Loucy (cell line): Measurements from ENCODE around the gene FAM13A.

Experiments used
- H2AFZ ChIP-seq: fragments of 200-600 bp; sonication (generic); 2 replicates; pipeline ENCODE4 v1.6.0; 2016; ENCODE audit warnings: antibody characterized with exemption, mild to moderate bottlenecking, low read length, moderate library complexity
- H3F3A ChIP-seq: fragments of 200-600 bp; 2 replicates; pipeline ENCODE4 v1.6.0; 2016; ENCODE audit warnings: antibody characterized with exemption, low read depth, mild to moderate bottlenecking
- H3K27me3 ChIP-seq: fragments of 200-600 bp; sonication (generic); 2 replicates; pipeline ENCODE4 v1.6.1; 2014; ENCODE audit warnings: low read length, mild to moderate bottlenecking; ENCODE audit not compliant: insufficient read depth, poor library complexity, severe bottlenecking
- H3K36me3 ChIP-seq: fragments of 200-600 bp; sonication (generic); 2 replicates; pipeline ENCODE4 v1.6.1; 2016; ENCODE audit warnings: low read length; ENCODE audit not compliant: insufficient read depth
- H3K4me1 ChIP-seq: fragments of 200-600 bp; sonication (generic); 2 replicates; pipeline ENCODE4 v1.5.1; 2014; ENCODE audit warnings: low read length, mild to moderate bottlenecking; ENCODE audit not compliant: insufficient read depth, poor library complexity, severe bottlenecking
- H3K4me2 ChIP-seq: fragments of 200-600 bp; sonication (generic); 2 replicates; pipeline ENCODE4 v1.6.0; 2014; ENCODE audit warnings: antibody characterized with exemption, low read length, low read depth, mild to moderate bottlenecking; ENCODE audit not compliant: poor library complexity, severe bottlenecking
- H3K4me3 ChIP-seq: fragments of 200-600 bp; sonication (generic); 2 replicates; pipeline ENCODE4 v1.5.1; 2014; ENCODE audit warnings: low read length, mild to moderate bottlenecking, mixed read lengths; ENCODE audit not compliant: poor library complexity, severe bottlenecking
- H3K79me2 ChIP-seq: fragments of 200-600 bp; sonication (generic); 2 replicates; pipeline ENCODE4 v1.6.1; 2014; ENCODE audit warnings: low read length; ENCODE audit not compliant: insufficient read depth
- H3K9ac ChIP-seq: fragments of 200-600 bp; sonication (generic); 2 replicates; pipeline ENCODE4 v1.6.0; 2014; ENCODE audit warnings: mild to moderate bottlenecking, low read depth, low read length, moderate library complexity; ENCODE audit not compliant: poor library complexity, severe bottlenecking
- H3K9me2 ChIP-seq: fragments of 200-600 bp; sonication (generic); replicated peaks from 2 replicates; pipeline ENCODE4 v1.6.1; 2016; ENCODE audit warnings: low read depth, low read length, mixed read lengths
- H3K9me3 ChIP-seq: fragments of 200-600 bp; sonication (generic); 2 replicates; pipeline ENCODE4 v1.6.1; 2014; ENCODE audit warnings: mild to moderate bottlenecking, antibody characterized with exemption, low read length, low read depth; ENCODE audit not compliant: insufficient read depth
- H4K20me1 ChIP-seq: fragments of 200-600 bp; sonication (generic); 2 replicates; pipeline ENCODE4 v1.6.0; 2014; ENCODE audit warnings: antibody characterized with exemption, low read length, mild to moderate bottlenecking; ENCODE audit not compliant: insufficient read depth, poor library complexity, severe bottlenecking
- EZH2phosphoT487 ChIP-seq: fragments of 200-600 bp; IDR thresholded peaks from 2 replicates; pipeline ENCODE4 v1.6.1; 2018; ENCODE audit warnings: antibody characterized with exemption, mild to moderate bottlenecking, moderate library complexity, borderline replicate concordance
- TF ChIP-seq, protein P1 (sequence below): fragments of 200-600 bp; sonication (generic); conservative IDR thresholded peaks from 2 replicates; pipeline ENCODE4 v1.5.1; 2014; ENCODE audit warnings: mild to moderate bottlenecking, antibody characterized with exemption, low read length

FAM13A gene

GRCh38 chr4:89029591-89029990, 27.4 kb downstream of the FAM13A start:
- Histone ChIP-seq H3K27me3 (no peaks in the 10 kb centered on the region), H2AFZ (no peak overlapping the region), H3K4me2 (no peak overlapping the region), H3F3A (no peaks in the 10 kb centered on the region), H3K4me3 (no peak overlapping the region), H3K4me1 (no peaks in the 10 kb centered on the region), H3K79me2 (no peaks in the 10 kb centered on the region), H4K20me1 (no peaks in the 10 kb centered on the region), H3K9ac (no peak overlapping the region), H3K9me3 (no peaks in the 10 kb centered on the region), H3K9me2 (no peaks in the 10 kb centered on the region), H3K36me3 (no peaks in the 10 kb centered on the region)
- TF ChIP-seq EZH2phosphoT487: no peak
- TF ChIP-seq, protein P1, sequence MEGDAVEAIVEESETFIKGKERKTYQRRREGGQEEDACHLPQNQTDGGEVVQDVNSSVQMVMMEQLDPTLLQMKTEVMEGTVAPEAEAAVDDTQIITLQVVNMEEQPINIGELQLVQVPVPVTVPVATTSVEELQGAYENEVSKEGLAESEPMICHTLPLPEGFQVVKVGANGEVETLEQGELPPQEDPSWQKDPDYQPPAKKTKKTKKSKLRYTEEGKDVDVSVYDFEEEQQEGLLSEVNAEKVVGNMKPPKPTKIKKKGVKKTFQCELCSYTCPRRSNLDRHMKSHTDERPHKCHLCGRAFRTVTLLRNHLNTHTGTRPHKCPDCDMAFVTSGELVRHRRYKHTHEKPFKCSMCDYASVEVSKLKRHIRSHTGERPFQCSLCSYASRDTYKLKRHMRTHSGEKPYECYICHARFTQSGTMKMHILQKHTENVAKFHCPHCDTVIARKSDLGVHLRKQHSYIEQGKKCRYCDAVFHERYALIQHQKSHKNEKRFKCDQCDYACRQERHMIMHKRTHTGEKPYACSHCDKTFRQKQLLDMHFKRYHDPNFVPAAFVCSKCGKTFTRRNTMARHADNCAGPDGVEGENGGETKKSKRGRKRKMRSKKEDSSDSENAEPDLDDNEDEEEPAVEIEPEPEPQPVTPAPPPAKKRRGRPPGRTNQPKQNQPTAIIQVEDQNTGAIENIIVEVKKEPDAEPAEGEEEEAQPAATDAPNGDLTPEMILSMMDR: no peak

DNA sequence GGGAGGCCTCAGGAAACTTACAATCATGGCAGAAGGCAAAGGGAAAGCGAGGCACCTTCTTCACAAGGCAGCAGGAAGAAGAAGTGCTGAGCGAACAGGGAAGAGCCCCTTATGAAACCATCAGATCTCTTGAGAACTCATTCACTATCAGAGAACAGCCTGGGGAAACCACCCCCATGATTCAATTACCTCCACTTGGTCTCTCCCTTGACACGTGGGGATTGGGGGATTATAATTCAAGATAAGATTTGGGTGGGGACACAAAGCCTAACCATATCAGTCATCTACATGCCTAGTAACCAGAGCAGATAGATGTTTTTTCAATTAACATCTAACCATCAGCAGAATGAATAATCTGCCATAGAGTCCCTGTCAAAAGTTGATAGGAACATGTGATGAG, 30.4 kb downstream of the FAM13A start:
- Histone ChIP-seq H3K9ac (no peak overlapping the region), H3K79me2 (no peaks in the 10 kb centered on the region), H4K20me1 (no peaks in the 10 kb centered on the region), H3K36me3 (no peaks in the 10 kb centered on the region), H3K27me3 (no peaks in the 10 kb centered on the region), H3F3A (no peaks in the 10 kb centered on the region), H3K4me1 (no peaks in the 10 kb centered on the region), H3K9me2 (no peaks in the 10 kb centered on the region), H3K9me3 (no peaks in the 10 kb centered on the region), H2AFZ (no peak overlapping the region), H3K4me2 (no peak overlapping the region), H3K4me3 (no peak overlapping the region)
- TF ChIP-seq EZH2phosphoT487: no peak
- TF ChIP-seq, protein P1: no peak

GRCh38 chr4:89024051-89024675, 32.8 kb downstream of the FAM13A start:
- H3K27me3 ChIP-seq: no peaks in the 10 kb centered on the region
- no peaks in the 10 kb centered on the region for H3K9me2 ChIP-seq
- no peaks in the 10 kb centered on the region for H4K20me1 ChIP-seq
- H3K4me3 ChIP-seq: no peak overlapping the region
- no peaks in the 10 kb centered on the region for H3K9me3 ChIP-seq
- no peak overlapping the region for H3K9ac ChIP-seq
- H3K36me3 ChIP-seq: 0 out of 2 replicates have a peak, but pooled peaks cover 3% of the 10 kb centered on the region
- TF ChIP-seq, protein P1: peak; percentile 88
- no peak for TF ChIP-seq EZH2phosphoT487
- no peaks in the 10 kb centered on the region for H3K4me1 ChIP-seq
- H3F3A ChIP-seq: no peaks in the 10 kb centered on the region
- no peaks in the 10 kb centered on the region for H3K79me2 ChIP-seq
- H2AFZ ChIP-seq: no peak overlapping the region
- H3K4me2 ChIP-seq: no peak overlapping the region
